ENCODE data around the gene C10orf53. TPM values are rescaled to one million over a fixed set of nuclear protein-coding genes. Genes with fewer than 3 reads are reported as not detected.

The C10orf53 gene
- total RNA-seq, 1 experiment from 2014 or later = not detected

DNA sequence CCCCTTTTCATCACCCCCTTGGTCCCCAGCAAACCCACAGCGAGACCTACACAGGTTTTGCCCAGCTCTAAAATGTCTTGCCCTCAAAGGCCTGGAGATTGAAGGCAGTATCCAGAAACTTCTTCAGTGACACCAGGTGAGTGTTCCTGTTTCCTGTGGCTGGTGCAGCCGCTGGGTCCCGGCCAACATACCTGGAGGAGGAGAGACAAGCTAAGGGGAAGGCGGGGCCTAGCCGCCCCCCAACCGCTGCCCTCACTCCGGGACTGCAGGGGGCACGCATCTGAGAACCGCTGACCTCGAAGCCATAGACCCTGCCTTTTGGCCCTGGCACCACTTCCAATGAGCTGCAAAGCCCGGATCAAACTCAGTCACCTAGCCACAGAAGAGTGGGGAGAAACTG lies 55.7 kb downstream of the C10orf53 start:
- Histone ChIP-seq H3F3A (ENCODE audit: low read length, unreplicated experiment) (no peaks in the 10 kb centered on the region), H3K36me3 (ENCODE audit: low read depth, low read length) (no peaks in the 10 kb centered on the region), H3K79me2 (ENCODE audit: low read length) (no peaks in the 10 kb centered on the region), H3K4me3 (ENCODE audit: low read length) (no peak overlapping the region; the same call in 1 of the 2 replicates), H3K9ac (ENCODE audit: low read length) (no peak overlapping the region), H3K4me2 (ENCODE audit: low read length) (peak overlapping the region; percentile 55), H3K27ac (ENCODE audit: low read length) (peak overlapping the region; percentile 6; the same call in 1 of the 2 replicates), H4K20me1 (ENCODE audit: low read length) (no peaks in the 10 kb centered on the region), H3K27me3 (ENCODE audit: low read length) (no peaks in the 10 kb centered on the region), H3K4me1 (ENCODE audit: insufficient read depth, low read length) (peaks cover 43% of the 10 kb centered on the region), H2AFZ (ENCODE audit: low read length) (0 out of 2 replicates have a peak overlapping the region, but pooled peaks have one; percentile 1), H3K9me3 (ENCODE audit: low read length) (no peaks in the 10 kb centered on the region), H3K9me2 (replicated peaks; ENCODE audit: low read length) (no peaks in the 10 kb centered on the region)
- ChIA-PET POLR2A (ENCODE audit: unreplicated experiment) (interaction anchor here (0.6 kb wide), 1 partner anchor 197 kb away, joined by 4 read pairs; no protein-coding TSS in a partner anchor), CTCF (interaction anchor here (0.6 kb wide), 1 partner anchor 13 kb away, joined by 3 read pairs; no protein-coding TSS in a partner anchor)
- intact Hi-C loops (cut with micrococcal nuclease) = no loop called here
- peak; percentile 64 for DNase-seq
- no peak for TF ChIP-seq EZH2phosphoT487 (IDR thresholded peaks at IDR 0.05; ENCODE audit: borderline replicate concordance, low read length)
- TF ChIP-seq, protein P1, sequence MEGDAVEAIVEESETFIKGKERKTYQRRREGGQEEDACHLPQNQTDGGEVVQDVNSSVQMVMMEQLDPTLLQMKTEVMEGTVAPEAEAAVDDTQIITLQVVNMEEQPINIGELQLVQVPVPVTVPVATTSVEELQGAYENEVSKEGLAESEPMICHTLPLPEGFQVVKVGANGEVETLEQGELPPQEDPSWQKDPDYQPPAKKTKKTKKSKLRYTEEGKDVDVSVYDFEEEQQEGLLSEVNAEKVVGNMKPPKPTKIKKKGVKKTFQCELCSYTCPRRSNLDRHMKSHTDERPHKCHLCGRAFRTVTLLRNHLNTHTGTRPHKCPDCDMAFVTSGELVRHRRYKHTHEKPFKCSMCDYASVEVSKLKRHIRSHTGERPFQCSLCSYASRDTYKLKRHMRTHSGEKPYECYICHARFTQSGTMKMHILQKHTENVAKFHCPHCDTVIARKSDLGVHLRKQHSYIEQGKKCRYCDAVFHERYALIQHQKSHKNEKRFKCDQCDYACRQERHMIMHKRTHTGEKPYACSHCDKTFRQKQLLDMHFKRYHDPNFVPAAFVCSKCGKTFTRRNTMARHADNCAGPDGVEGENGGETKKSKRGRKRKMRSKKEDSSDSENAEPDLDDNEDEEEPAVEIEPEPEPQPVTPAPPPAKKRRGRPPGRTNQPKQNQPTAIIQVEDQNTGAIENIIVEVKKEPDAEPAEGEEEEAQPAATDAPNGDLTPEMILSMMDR (conservative IDR thresholded peaks at IDR 0.05; ENCODE audit: low read depth, low read length) = no peak
- no peak for TF ChIP-seq EZH2 (IDR thresholded peaks at IDR 0.05; ENCODE audit: low read length, unreplicated experiment)
- no TSS peak for BruUV-seq (replicated peaks)
- ATAC-seq = peak; percentile 3

DNA sequence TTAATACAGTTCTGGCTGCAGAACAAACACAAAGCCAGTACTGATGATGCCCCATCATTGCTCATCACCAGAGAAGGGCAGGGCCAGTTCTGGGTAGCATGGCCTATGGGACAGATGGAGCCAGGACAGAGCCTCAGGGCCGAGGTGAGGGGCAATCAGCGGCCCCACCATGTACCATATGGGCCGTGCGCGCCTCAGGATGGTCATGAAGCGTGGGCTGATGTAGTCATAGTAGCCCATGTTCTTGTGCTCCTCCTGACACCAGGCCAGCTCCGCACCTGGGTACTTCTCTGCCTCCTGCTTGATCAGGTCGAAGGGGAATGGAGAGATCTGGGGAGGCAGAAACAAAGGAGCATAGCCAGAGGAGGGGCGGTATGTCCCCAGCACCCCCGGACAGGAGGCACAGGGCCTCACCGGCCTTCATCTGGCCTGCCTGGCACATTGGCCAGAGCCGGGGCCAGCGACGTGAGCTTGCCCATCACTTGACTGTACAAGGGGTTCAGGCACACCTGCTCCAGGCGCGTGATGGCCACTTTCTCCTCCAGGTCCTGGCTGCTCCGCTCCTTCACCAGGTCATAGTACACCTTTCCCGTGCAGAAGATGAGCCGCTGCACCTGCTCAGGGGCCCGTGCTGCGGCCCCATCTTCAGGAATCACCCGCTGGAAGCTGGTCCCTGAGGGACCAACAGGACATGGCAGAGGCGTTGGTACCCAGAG lies 56.6 kb downstream of the C10orf53 start:
- Histone ChIP-seq H3K4me3 (ENCODE audit: low read length) (no peak overlapping the region), H3K9ac (ENCODE audit: low read length) (no peak overlapping the region), H3F3A (ENCODE audit: low read length, unreplicated experiment) (no peaks in the 10 kb centered on the region), H3K27me3 (ENCODE audit: low read length) (no peaks in the 10 kb centered on the region), H3K79me2 (ENCODE audit: low read length) (no peaks in the 10 kb centered on the region), H3K4me1 (ENCODE audit: insufficient read depth, low read length) (peaks cover 43% of the 10 kb centered on the region), H4K20me1 (ENCODE audit: low read length) (no peaks in the 10 kb centered on the region), H3K27ac (ENCODE audit: low read length) (no peak overlapping the region), H3K9me2 (replicated peaks; ENCODE audit: low read length) (no peaks in the 10 kb centered on the region), H3K4me2 (ENCODE audit: low read length) (no peak overlapping the region), H3K36me3 (ENCODE audit: low read depth, low read length) (no peaks in the 10 kb centered on the region), H2AFZ (ENCODE audit: low read length) (no peak overlapping the region), H3K9me3 (ENCODE audit: low read length) (no peaks in the 10 kb centered on the region)
- no peak for DNase-seq
- CTCF ChIA-PET = no interaction called here
- TF ChIP-seq EZH2 (IDR thresholded peaks at IDR 0.05; ENCODE audit: low read length, unreplicated experiment) (no peak), EZH2phosphoT487 (IDR thresholded peaks at IDR 0.05; ENCODE audit: borderline replicate concordance, low read length) (no peak)
- TF ChIP-seq, protein P1 (conservative IDR thresholded peaks at IDR 0.05; ENCODE audit: low read depth, low read length) = no peak
- intact Hi-C loops (cut with micrococcal nuclease) = no loop called here
- ATAC-seq = no peak
- POLR2A ChIA-PET (ENCODE audit: unreplicated experiment) = no interaction called here
- BruUV-seq (replicated peaks) = no TSS peak

DNA sequence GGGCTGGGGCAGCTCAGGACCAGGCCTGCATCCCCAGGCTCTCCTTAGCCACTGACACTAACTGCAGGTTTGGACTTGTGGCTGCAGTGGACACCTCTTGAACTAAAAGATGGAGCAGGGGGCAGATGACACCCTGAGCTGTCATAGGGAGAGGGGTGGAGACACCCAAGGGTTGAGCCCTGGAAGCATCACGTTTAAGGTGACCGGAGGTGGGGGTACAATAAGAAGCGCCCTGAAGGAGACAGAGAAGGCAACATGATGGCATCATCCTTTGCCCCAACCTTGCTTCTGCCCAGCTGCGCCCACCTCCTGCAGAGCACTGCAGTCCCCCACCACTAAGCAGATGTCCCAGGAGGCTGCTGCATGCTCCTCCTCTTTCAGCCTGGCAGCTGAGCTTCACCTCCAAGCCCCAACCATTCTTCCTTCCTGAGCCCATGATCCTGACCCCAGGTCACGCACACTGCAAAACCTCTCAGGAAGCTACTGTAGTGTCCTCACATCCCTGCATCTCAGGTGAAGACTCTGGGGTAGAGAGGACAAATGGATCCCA lies 57.2 kb downstream of the C10orf53 start:
- Histone ChIP-seq H3K27ac (ENCODE audit: low read length) (no peak overlapping the region), H3F3A (ENCODE audit: low read length, unreplicated experiment) (no peaks in the 10 kb centered on the region), H2AFZ (ENCODE audit: low read length) (no peak overlapping the region), H3K79me2 (ENCODE audit: low read length) (no peaks in the 10 kb centered on the region), H3K4me1 (ENCODE audit: insufficient read depth, low read length) (peaks cover 43% of the 10 kb centered on the region), H3K4me2 (ENCODE audit: low read length) (no peak overlapping the region), H3K27me3 (ENCODE audit: low read length) (no peaks in the 10 kb centered on the region), H3K9ac (ENCODE audit: low read length) (no peak overlapping the region), H3K9me3 (ENCODE audit: low read length) (no peaks in the 10 kb centered on the region), H3K9me2 (replicated peaks; ENCODE audit: low read length) (no peaks in the 10 kb centered on the region), H4K20me1 (ENCODE audit: low read length) (no peaks in the 10 kb centered on the region), H3K4me3 (ENCODE audit: low read length) (no peak overlapping the region), H3K36me3 (ENCODE audit: low read depth, low read length) (no peaks in the 10 kb centered on the region)
- TF ChIP-seq EZH2phosphoT487 (IDR thresholded peaks at IDR 0.05; ENCODE audit: borderline replicate concordance, low read length) (no peak), EZH2 (IDR thresholded peaks at IDR 0.05; ENCODE audit: low read length, unreplicated experiment) (no peak)
- TF ChIP-seq, protein P1 (conservative IDR thresholded peaks at IDR 0.05; ENCODE audit: low read depth, low read length) = no peak
- intact Hi-C loops (cut with micrococcal nuclease) = no loop called here
- BruUV-seq (replicated peaks) = no TSS peak
- DNase-seq (no peak), ATAC-seq (no peak)
- POLR2A ChIA-PET (ENCODE audit: unreplicated experiment) = no interaction called here
- CTCF ChIA-PET = no interaction called here

All from PC-3 (cell line).